ENCODE data around the gene LPAR1.

LPAR1 gene

DNA sequence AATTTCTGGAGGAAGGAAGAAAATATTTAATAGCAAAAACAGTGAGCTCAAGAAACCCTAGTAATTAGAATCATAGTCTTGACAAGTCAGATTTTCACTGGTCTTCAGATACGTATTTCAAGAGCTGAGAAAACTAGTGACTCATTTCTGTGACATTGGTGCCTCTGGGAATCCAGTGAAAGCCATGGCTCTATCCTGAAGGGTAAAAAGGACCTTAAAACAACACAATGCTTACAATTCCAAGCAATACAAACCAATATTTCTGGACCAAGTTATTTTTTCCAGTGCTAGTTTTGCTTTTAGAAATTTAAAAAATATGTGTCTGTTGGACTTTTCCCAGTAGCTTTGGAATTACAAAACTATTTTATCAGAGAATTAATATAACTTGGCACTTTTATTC, 140.3 kb downstream of the LPAR1 start:
- TF ChIP-seq ZNF384 (IDR thresholded peaks at IDR 0.05) (no peak), BHLHE40 (IDR thresholded peaks at IDR 0.05; ENCODE audit: borderline replicate concordance) (no peak), LEF1 (IDR thresholded peaks at IDR 0.05; ENCODE audit: borderline replicate concordance) (no peak), HDGF (IDR thresholded peaks at IDR 0.05; ENCODE audit: borderline replicate concordance) (no peak), L3MBTL2 (conservative IDR thresholded peaks at IDR 0.05) (no peak), ELF4 (IDR thresholded peaks at IDR 0.05) (no peak), TARDBP (IDR thresholded peaks at IDR 0.05) (no peak)
- no peak for DNase-seq (ENCODE audit: extremely low spot score)
- POLR2A ChIA-PET: no interaction called here
- CTCF ChIA-PET: no interaction called here

DNA sequence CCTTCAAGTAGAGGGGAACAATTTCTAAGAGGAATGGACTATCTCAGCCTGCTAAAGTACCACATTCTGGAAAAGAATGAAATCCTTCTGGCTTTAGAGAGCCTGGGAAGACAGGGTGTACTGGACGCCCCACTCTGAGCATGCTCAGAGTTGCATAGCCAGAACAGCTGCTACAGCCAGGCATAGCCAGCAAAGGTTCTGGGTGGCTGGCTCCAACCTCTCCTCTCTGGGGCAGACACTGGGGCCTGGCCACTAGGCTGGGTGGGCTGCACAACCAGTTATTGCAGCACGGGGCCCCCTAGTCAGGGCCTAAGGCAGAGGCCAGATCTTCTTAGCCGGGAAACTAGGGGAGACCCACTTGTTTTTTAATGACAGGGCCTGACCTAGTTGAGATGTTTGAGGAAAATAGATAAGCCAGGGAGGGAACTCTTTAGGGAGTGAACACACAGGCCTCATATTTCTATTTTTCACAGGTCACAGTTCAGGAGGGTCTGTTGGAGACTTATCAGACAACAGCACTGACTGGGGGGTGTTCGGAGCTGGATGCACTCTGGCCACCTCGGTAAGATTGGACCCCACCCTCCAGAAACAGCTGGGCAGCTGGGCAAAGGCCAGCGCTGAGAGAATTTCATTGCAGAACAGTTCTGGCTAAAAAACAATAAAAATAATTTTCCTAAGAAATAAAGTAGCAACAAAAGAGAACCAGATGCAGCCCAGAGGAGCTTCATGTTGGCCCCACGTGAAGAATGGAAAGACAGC, 142.9 kb downstream of the LPAR1 start:
- POLR2A ChIA-PET: no interaction called here
- DNase-seq (ENCODE audit: extremely low spot score): no peak
- CTCF ChIA-PET: no interaction called here
- no peak for TF ChIP-seq FOXA1 (IDR thresholded peaks at IDR 0.05)

GRCh38 chr9:110894731-110895130, 143.5 kb downstream of the LPAR1 start:
- no peak for DNase-seq (ENCODE audit: extremely low spot score)
- TF ChIP-seq FOXK2 (IDR thresholded peaks at IDR 0.05): no peak
- ChIA-PET POLR2A (no interaction called here), CTCF (no interaction called here)

GRCh38 chr9:110892689-110893088, 145.6 kb downstream of the LPAR1 start:
- CTCF ChIA-PET: no interaction called here
- POLR2A ChIA-PET: no interaction called here
- DNase-seq (ENCODE audit: extremely low spot score): no peak
- no peak for TF ChIP-seq FOXM1 (IDR thresholded peaks at IDR 0.05; ENCODE audit: borderline replicate concordance)
- no peak for TF ChIP-seq CTBP1 (IDR thresholded peaks at IDR 0.05; ENCODE audit: borderline replicate concordance)
- no peak for TF ChIP-seq L3MBTL2 (conservative IDR thresholded peaks at IDR 0.05)
- TF ChIP-seq BHLHE40 (IDR thresholded peaks at IDR 0.05; ENCODE audit: borderline replicate concordance): no peak
- no peak for TF ChIP-seq TARDBP (IDR thresholded peaks at IDR 0.05)
- no peak for TF ChIP-seq ELF4 (IDR thresholded peaks at IDR 0.05)
- no peak for TF ChIP-seq SP1 (IDR thresholded peaks at IDR 0.05)
- TF ChIP-seq PKNOX1 (IDR thresholded peaks at IDR 0.05): no peak
- TF ChIP-seq FOXK2 (IDR thresholded peaks at IDR 0.05): no peak
- TF ChIP-seq LEF1 (IDR thresholded peaks at IDR 0.05; ENCODE audit: borderline replicate concordance): no peak
- TF ChIP-seq FOXA1 (IDR thresholded peaks at IDR 0.05): no peak
- no peak for TF ChIP-seq NFRKB (IDR thresholded peaks at IDR 0.05)
- TF ChIP-seq HDGF (IDR thresholded peaks at IDR 0.05; ENCODE audit: borderline replicate concordance): no peak
- no peak for TF ChIP-seq ZNF384 (IDR thresholded peaks at IDR 0.05)

DNA sequence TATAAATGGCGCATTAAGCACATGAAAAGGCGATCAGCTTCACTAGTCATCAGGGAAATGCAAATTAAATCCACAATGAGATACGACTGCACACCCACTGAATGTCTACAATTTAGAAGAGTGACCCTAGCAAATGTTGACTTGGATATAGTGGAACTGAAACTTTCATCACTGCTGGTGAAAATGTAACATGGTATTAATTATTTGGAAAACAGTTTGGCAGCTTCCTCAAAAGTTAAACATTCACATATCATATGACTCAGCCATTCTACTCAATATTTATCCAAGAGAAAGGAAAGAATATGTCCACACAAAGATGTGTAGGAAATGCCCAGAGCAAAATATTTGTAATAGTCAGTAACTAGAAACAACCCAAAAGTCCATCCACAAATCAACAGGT, 146.5 kb downstream of the LPAR1 start:
- POLR2A ChIA-PET: no interaction called here
- TF ChIP-seq ARNT (IDR thresholded peaks at IDR 0.05): no peak
- no peak for TF ChIP-seq PKNOX1 (IDR thresholded peaks at IDR 0.05)
- TF ChIP-seq L3MBTL2 (conservative IDR thresholded peaks at IDR 0.05): no peak
- TF ChIP-seq HDGF (IDR thresholded peaks at IDR 0.05; ENCODE audit: borderline replicate concordance): no peak
- no peak for TF ChIP-seq LEF1 (IDR thresholded peaks at IDR 0.05; ENCODE audit: borderline replicate concordance)
- no peak for TF ChIP-seq FOXA1 (IDR thresholded peaks at IDR 0.05)
- TF ChIP-seq TARDBP (IDR thresholded peaks at IDR 0.05): no peak
- TF ChIP-seq SP1 (IDR thresholded peaks at IDR 0.05): no peak
- no peak for TF ChIP-seq NFRKB (IDR thresholded peaks at IDR 0.05)
- no peak for TF ChIP-seq FOXM1 (IDR thresholded peaks at IDR 0.05; ENCODE audit: borderline replicate concordance)
- TF ChIP-seq ELF4 (IDR thresholded peaks at IDR 0.05): no peak
- TF ChIP-seq BHLHE40 (IDR thresholded peaks at IDR 0.05; ENCODE audit: borderline replicate concordance): no peak
- no peak for TF ChIP-seq SUZ12 (IDR thresholded peaks at IDR 0.05)
- TF ChIP-seq CTBP1 (IDR thresholded peaks at IDR 0.05; ENCODE audit: borderline replicate concordance): no peak
- no peak for TF ChIP-seq ZNF384 (IDR thresholded peaks at IDR 0.05)
- no peak for TF ChIP-seq FOXK2 (IDR thresholded peaks at IDR 0.05)
- no peak for DNase-seq (ENCODE audit: extremely low spot score)
- CTCF ChIA-PET: no interaction called here

DNA sequence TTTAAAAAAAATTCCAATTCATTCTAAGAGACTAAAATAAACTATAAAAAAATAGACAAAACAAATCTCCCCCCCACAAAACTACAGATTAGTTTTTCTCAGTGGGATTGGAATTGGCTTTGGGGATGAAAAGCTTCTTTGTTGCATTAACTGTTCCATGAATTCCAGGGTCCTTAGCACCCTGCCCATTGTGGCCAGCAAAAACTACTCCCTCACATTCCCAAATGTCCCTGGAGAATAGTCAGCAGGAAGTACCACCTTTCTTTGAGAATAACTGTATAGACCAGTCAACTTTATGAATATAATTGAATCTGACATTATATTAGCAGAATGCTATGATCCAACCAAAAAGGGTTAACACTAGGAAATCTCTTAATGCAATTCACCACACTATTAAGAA, 147.9 kb downstream of the LPAR1 start:
- ChIA-PET POLR2A (no interaction called here), CTCF (no interaction called here)
- TF ChIP-seq TARDBP (IDR thresholded peaks at IDR 0.05) (no peak), FOXM1 (IDR thresholded peaks at IDR 0.05; ENCODE audit: borderline replicate concordance) (no peak), ELF4 (IDR thresholded peaks at IDR 0.05) (no peak), HDGF (IDR thresholded peaks at IDR 0.05; ENCODE audit: borderline replicate concordance) (no peak)
- DNase-seq (ENCODE audit: extremely low spot score): no peak

DNA sequence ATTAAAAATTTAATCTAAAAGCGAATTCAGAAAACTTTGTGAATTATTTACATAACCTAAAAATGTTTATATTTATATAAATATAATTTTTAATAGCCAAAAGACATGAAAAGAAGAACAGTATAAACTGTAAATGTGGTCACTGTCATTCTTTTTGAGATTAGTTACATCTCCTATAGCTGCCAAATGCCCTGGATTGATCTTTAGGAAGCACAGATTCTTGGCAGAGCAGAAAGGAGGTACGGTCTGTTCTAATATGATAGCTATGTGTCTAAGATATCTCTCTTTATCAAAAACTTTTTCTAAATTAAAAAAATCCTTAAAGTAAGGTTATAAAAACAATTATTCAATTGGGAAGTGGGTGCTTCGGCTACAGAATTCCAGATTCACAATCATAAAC, 151.0 kb downstream of the LPAR1 start:
- no peak for DNase-seq (ENCODE audit: extremely low spot score)
- CTCF ChIA-PET: no interaction called here
- TF ChIP-seq SUZ12 (IDR thresholded peaks at IDR 0.05): no peak
- no peak for TF ChIP-seq BHLHE40 (IDR thresholded peaks at IDR 0.05; ENCODE audit: borderline replicate concordance)
- POLR2A ChIA-PET: no interaction called here

GRCh38 chr9:110886832-110887231, 151.4 kb downstream of the LPAR1 start:
- no peak for TF ChIP-seq PKNOX1 (IDR thresholded peaks at IDR 0.05)
- TF ChIP-seq NFRKB (IDR thresholded peaks at IDR 0.05): no peak
- no peak for TF ChIP-seq LEF1 (IDR thresholded peaks at IDR 0.05; ENCODE audit: borderline replicate concordance)
- no peak for TF ChIP-seq ELF4 (IDR thresholded peaks at IDR 0.05)
- TF ChIP-seq ZNF384 (IDR thresholded peaks at IDR 0.05): no peak
- no peak for TF ChIP-seq L3MBTL2 (conservative IDR thresholded peaks at IDR 0.05)
- no peak for TF ChIP-seq TARDBP (IDR thresholded peaks at IDR 0.05)
- TF ChIP-seq CTBP1 (IDR thresholded peaks at IDR 0.05; ENCODE audit: borderline replicate concordance): no peak
- no peak for DNase-seq (ENCODE audit: extremely low spot score)
- ChIA-PET POLR2A (no interaction called here), CTCF (no interaction called here)
